ENCODE data around the gene JUND. TPM values are rescaled to one million over a fixed set of nuclear protein-coding genes. Genes with fewer than 3 reads are reported as not detected.

JUND gene
- total RNA-seq (2022) (44.9 and 60.9 TPM in 2 replicates), Bru-seq, nascent RNA (percentile 73 among the genes with signal in this experiment), BruChase-seq, experiment 1, labeled RNA remaining after a 6-hour chase (percentile 94 among the genes with signal in this experiment), BruChase-seq, experiment 2, labeled RNA remaining after a 2-hour chase (percentile 95 among the genes with signal in this experiment)
- long read RNA-seq, transcript JUND-201 (1 exons, 1,863 nt) = major isoform, 138 of 138 reads
- long read RNA-seq, partial matches to known transcripts = 0 of 138 reads
- long read RNA-seq, other reads (novel, unspliced or antisense) = 0 of 138 reads

DNA sequence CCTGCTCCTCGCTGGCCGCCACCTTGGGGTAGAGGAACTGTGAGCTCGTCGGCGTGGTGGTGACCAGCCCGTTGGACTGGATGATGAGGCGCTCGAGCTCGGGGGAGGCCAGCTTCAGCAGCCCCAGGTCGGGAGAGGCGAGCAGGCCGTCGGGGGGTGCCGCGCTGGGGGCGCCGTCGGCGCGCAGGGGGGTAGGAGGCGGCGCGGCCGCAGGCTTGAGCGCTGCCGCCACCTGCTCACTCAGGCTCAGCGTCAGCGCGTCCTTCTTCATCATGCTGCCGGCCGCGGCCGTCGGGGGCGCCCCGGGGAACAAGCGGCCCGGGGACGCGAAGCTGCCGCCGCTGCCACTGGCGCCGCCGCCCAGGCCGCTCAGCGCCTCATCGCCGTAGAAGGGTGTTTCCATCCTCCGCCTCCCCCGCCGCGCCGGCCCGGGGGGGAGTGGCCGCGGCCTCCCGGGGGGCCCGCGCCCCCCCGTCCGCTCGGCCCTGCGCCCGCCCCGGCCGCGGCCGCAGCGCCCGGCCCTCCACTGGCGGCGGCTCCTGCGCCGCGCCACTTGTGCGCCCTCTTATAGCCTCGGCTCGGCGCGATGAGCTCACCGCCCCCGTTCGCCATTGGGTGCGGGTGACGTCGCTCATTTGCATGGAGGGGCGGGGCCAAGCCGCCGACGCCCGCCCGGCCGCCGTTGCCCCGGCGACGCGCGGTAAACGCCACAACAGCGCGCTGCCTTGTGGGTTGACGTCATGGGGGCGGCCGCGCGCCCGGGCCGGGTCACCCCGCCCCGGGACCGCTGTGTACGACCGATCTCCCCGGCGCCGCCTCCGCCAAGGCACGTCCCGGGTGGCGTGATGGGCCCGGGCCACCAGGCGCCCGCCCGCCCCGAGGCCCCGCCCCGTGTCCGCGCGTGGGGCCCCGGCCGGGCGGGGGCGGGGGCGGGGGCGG lies at the start of gene JUND:
TSS of gene JUND (minus strand) at position 541 of the 939 bp plus-strand sequence. CDS start at position 403, 138 bp downstream.
- CTCF ChIA-PET = interaction anchor here (0.6 to 1.7 kb wide), 5 partner anchors 13 to 129 kb away, joined by 3 to 8 read pairs (median 3); partner anchors contain the start of genes LSM4 and MPV17L2

DNA sequence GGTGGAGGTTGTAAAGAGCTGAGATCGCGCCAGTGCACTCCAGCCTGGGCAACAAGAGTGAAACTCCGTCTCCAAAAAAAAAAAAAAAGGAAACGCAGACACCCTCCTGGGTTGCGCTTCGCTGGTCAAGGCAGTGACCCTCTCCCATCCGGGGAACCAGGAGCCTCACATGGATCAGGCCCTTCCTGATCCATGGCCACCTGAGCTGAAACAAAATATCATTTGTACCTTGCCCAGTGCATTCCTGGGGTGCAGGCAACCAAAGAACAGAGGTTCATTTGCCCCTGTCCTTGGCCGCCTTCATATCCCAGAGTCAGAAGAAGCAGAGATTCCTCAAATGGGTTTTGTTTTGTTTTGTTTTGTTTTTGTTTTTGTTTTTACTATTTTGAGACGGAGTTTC lies 49.4 kb upstream of the JUND start:
- H3K4me1 Mint-ChIP-seq (ENCODE audit: low read depth, unreplicated experiment) = no peaks in the 10 kb centered on the region
- no TSS peak for BruUV-seq (replicated peaks)
- TF ChIP-seq, protein P1, sequence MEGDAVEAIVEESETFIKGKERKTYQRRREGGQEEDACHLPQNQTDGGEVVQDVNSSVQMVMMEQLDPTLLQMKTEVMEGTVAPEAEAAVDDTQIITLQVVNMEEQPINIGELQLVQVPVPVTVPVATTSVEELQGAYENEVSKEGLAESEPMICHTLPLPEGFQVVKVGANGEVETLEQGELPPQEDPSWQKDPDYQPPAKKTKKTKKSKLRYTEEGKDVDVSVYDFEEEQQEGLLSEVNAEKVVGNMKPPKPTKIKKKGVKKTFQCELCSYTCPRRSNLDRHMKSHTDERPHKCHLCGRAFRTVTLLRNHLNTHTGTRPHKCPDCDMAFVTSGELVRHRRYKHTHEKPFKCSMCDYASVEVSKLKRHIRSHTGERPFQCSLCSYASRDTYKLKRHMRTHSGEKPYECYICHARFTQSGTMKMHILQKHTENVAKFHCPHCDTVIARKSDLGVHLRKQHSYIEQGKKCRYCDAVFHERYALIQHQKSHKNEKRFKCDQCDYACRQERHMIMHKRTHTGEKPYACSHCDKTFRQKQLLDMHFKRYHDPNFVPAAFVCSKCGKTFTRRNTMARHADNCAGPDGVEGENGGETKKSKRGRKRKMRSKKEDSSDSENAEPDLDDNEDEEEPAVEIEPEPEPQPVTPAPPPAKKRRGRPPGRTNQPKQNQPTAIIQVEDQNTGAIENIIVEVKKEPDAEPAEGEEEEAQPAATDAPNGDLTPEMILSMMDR (IDR thresholded peaks at IDR 0.05; ENCODE audit: unreplicated experiment) = no peak
- no peak for DNase-seq
- H3K36me3 Mint-ChIP-seq (ENCODE audit: insufficient read depth, unreplicated experiment) = peaks cover 5% of the 10 kb centered on the region
- no peak overlapping the region for H3K27ac Mint-ChIP-seq (ENCODE audit: unreplicated experiment)
- intact Hi-C loops (cut with micrococcal nuclease; ENCODE audit: unreplicated experiment) = no loop called here
- CTCF ChIA-PET = interaction anchor here (0.9 to 2.9 kb wide), 2 partner anchors 26 to 51 kb away, joined by 3 to 31 read pairs; no protein-coding TSS in a partner anchor
- no peaks in the 10 kb centered on the region for H3K9me3 Mint-ChIP-seq (ENCODE audit: low read depth, unreplicated experiment)
- no peak overlapping the region for H3K4me3 Mint-ChIP-seq (ENCODE audit: low read depth, unreplicated experiment)
- no peaks in the 10 kb centered on the region for H3K27me3 Mint-ChIP-seq (ENCODE audit: unreplicated experiment)

More for the DNA sequence above, at the start of gene JUND:
- Mint-ChIP-seq H3K4me1 (ENCODE audit: low read depth, unreplicated experiment) (peaks cover 17% of the 10 kb centered on the region), H3K4me3 (ENCODE audit: low read depth, unreplicated experiment) (peak within 1 kb of the TSS; percentile 74), H3K27me3 (ENCODE audit: unreplicated experiment) (no peaks in the 10 kb centered on the region), H3K36me3 (ENCODE audit: insufficient read depth, unreplicated experiment) (peaks cover 60% of the 10 kb centered on the region), H3K27ac (ENCODE audit: unreplicated experiment) (peak within 1 kb of the TSS; percentile 95), H3K9me3 (ENCODE audit: low read depth, unreplicated experiment) (no peaks in the 10 kb centered on the region)
- DNase-seq = peak; percentile 95
- no TSS peak for BruUV-seq (replicated peaks)
- TF ChIP-seq, protein P1 (IDR thresholded peaks at IDR 0.05; ENCODE audit: unreplicated experiment) = no peak
- intact Hi-C loops (cut with micrococcal nuclease; ENCODE audit: unreplicated experiment) = no loop called here

DNA sequence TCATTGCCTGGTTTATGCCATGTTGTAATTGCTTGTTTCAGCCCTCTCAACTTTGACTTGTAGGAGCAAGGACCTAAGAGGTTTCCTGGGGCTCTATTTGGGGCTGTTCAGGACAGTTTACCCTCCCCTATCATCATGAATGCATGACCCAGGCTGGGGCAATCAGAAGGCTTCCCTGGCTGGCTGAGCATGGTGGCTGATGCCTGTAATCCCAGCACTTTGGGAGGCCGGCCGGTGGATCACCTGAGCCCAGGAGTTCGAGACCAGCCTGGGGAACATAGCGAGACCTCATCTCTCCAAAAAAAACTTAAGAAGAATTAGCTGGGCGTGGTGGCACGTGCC lies 47.6 kb upstream of the JUND start:
- intact Hi-C loops (cut with micrococcal nuclease; ENCODE audit: unreplicated experiment) = no loop called here
- H3K9me3 Mint-ChIP-seq (ENCODE audit: low read depth, unreplicated experiment) = no peaks in the 10 kb centered on the region

More for the DNA sequence above, 47.6 kb upstream of the JUND start:
- Mint-ChIP-seq H3K27ac (ENCODE audit: unreplicated experiment) (no peak overlapping the region), H3K4me3 (ENCODE audit: low read depth, unreplicated experiment) (peak overlapping the region; percentile 39), H3K36me3 (ENCODE audit: insufficient read depth, unreplicated experiment) (peaks cover 5% of the 10 kb centered on the region), H3K27me3 (ENCODE audit: unreplicated experiment) (no peaks in the 10 kb centered on the region), H3K4me1 (ENCODE audit: low read depth, unreplicated experiment) (peaks cover 1% of the 10 kb centered on the region)
- DNase-seq = no peak
- CTCF ChIA-PET = interaction anchor here (0.6 to 2.9 kb wide), 9 partner anchors 10 to 120 kb away, joined by 3 to 31 read pairs (median 4); a partner anchor contains a TSS
- no TSS peak for BruUV-seq (replicated peaks)
- TF ChIP-seq, protein P1 (IDR thresholded peaks at IDR 0.05; ENCODE audit: unreplicated experiment) = no peak

Measured in Calu3 (cell line).